Fibroblast of mammary gland (primary cell): Measurements from ENCODE around the gene UBE2F.
"Not testable (repeated sequence)": the region's sequence is repeated elsewhere in the genome, so short reads cannot be mapped to it uniquely, and the experiment has no call there.

ENCODE experiments used
- DNase-seq: peaks from one replicate; pipeline ENCODE4 v3.0.0-alpha.2; 2010; ENCODE audit warnings: low read depth
- H3K4me3 ChIP-seq: 2 replicates; pipeline ENCODE4 v1.5.1; 2011; ENCODE audit warnings: low read depth, mild to moderate bottlenecking, low read length, moderate library complexity; ENCODE audit not compliant: control insufficient read depth
- TF ChIP-seq, protein P1 (sequence below): conservative IDR thresholded peaks from 2 replicates; pipeline ENCODE4 v1.5.1; 2011; ENCODE audit warnings: low read depth, low read length, inconsistent platforms; ENCODE audit not compliant: control insufficient read depth, insufficient read depth

UBE2F gene

DNA sequence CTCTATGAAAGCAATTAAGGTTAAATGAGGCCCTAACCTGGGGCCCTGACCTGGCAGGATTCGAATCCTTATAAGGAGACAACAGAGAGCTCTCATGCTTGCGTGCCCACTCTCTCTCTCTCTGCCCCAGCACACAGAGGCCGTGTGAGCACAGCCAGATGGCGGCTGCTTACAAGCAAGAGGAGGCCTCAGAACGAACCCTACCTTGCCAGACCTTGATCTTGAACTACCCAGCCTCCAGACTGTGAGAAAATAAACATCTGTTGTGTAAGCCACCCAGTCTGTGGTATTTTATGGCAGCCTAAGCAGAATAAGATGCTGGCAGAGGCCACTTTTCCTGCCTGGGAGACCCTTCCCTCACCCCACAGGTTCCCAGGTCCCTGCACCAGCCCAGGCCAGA, 5.2 kb upstream of the UBE2F start:
- H3K4me3 ChIP-seq = no peak overlapping the region
- TF ChIP-seq, protein P1, sequence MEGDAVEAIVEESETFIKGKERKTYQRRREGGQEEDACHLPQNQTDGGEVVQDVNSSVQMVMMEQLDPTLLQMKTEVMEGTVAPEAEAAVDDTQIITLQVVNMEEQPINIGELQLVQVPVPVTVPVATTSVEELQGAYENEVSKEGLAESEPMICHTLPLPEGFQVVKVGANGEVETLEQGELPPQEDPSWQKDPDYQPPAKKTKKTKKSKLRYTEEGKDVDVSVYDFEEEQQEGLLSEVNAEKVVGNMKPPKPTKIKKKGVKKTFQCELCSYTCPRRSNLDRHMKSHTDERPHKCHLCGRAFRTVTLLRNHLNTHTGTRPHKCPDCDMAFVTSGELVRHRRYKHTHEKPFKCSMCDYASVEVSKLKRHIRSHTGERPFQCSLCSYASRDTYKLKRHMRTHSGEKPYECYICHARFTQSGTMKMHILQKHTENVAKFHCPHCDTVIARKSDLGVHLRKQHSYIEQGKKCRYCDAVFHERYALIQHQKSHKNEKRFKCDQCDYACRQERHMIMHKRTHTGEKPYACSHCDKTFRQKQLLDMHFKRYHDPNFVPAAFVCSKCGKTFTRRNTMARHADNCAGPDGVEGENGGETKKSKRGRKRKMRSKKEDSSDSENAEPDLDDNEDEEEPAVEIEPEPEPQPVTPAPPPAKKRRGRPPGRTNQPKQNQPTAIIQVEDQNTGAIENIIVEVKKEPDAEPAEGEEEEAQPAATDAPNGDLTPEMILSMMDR = no peak
- no peak for DNase-seq

DNA sequence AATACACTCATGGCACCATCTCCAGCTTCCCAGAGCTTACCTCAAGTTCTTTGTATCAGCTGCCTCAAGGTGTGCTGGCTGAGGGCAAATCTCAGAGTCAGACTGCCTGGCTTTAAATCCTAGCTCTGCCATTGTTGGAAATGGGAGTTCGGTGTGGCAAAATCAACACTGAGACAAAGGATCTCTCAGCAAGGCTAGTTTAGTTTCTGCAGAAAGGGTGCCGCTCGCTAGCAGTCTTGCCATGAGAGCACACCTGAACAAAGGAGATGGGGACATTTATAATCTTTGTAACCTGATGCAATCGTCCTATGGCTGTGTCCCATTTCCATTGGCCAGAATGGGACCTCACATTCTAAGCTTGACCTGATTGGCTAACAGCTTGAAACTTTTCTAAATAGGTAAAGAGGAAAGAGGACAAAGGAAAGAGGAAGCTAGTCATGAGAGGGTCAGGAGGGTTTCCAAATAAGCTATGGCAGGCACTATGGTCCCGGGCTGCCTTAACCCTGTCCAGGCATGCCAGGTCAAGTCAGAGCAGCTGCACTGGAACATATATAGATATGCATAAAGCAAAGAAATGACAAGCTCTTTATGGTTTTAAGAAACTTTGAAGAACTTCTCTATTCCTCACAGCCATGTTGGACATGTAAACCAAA, 4.3 kb upstream of the UBE2F start:
- H3K4me3 ChIP-seq = no peak overlapping the region
- TF ChIP-seq, protein P1 = no peak
- no peak for DNase-seq

DNA sequence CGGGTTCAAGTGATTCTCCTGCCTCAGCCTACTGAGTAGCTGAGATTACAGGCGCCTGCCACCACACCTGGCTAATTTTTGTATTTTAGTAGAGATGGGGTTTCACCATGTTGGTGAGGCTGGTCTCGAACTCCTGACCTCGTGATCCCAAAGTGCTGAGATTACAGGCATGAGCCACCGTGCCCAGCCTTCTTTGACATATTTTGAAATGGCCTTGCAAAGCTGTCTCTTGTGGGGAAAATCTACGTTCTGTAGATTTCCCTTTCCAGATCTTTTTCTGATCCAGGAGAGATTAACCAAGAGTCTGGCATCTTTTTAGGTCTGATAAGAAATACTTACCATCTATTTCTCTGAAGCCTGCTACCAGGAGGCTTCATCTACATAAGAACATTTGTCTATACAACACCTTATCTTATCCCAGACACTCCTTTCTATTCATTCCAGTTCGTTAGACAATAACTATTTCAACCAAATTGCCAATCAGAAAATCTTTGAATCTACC, 3.3 kb upstream of the UBE2F start:
- not testable (repeated sequence) for H3K4me3 ChIP-seq, DNase-seq

DNA sequence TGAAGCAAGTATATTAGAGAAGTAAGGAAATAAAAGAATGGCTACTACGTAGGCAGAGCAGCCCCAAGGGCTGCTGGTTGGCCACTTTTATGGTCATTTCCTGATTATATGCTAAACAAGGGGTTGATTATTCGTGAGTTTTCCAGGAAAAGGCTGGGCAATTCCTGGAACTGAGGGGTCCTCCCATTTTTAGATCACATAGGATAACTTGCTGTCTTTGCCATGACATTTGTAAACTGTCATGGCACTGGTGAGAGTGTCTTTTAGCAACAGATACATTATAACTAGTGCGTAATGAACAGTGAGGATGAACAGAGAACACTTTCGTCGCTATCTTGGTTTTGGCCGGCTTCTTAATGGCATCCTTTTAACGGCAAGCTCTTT, 2.6 kb upstream of the UBE2F start:
- TF ChIP-seq, protein P1 = no peak
- DNase-seq = no peak
- no peak overlapping the region for H3K4me3 ChIP-seq

DNA sequence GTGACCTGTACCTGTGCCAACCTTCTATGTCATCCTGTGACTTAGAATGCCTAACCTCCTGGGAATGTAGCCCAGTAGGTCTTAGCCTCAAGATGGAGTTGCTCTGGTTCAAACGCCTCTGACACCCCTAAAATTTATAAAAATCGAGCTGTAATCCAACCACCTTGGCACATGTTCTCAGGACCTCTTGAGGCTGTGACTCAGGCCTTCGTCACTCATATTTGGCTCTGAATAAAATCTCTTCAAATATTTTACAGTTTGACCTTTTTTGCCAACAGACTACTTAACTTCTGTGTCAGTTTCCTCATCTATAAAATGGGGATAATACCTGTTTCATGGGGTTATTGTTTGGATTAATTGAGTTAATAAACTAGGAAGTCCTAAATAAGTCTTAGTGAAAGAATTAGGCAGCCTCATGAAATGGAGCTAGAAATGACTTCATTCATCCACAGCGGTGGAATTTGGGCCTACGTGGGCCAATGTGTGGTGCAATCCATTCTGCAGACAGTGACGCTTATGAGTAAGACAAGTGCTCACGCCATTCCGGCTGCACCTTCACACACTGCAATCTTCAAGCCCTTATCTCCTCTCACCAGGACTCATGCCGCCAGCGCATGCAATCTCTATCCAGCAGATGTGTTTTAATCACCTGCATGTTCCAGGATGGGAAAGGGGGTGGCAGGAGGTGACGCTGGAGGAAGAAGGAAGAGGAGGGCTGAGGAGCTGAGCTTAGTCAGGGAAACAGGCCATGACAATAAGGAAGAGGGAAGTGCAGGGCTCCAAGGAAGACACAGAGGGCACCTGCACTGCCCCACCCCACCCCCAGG, 2.0 kb upstream of the UBE2F start:
- H3K4me3 ChIP-seq = no peak overlapping the region
- TF ChIP-seq, protein P1 = no peak
- DNase-seq = peak; percentile 90

DNA sequence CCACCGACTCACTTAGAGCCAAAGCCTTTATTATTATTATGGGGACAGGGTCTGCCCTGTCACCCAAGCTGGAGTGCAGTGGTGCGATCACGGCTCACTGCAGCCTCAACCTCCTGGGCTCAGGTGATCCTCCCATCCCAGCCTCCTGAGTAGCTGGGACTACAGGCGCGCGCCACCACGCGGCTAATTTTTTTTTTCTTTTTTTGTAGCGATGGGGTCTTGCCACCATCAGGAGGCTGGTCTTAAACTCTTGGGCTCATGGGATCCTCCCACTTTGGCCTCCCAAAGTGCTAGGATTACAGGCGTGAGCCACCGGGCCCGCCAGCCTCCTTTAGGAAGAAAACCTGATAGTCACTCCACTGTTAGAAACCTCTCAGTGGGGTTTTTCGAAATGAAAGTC, 970 bp upstream of the UBE2F start:
- peak overlapping the region; percentile 72 for H3K4me3 ChIP-seq
- not testable (repeated sequence) for DNase-seq

DNA sequence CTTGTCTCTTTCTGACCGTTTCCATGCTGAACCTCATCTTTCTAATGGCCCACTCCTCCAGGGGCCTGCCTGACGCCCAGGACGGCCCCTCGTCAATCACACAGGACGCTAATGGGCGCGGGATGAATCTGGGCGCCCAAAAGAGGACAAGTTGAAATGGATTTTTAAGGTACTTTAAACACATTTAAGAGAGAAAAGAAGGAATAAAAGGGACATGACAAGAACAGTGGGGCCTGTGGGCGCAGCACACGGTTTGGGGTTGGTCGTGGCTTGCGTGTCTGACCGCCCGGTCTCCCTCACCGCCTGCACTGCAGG, 607 bp upstream of the UBE2F start:
- DNase-seq = no peak
- H3K4me3 ChIP-seq = peak overlapping the region; percentile 72
- TF ChIP-seq, protein P1 = no peak

DNA sequence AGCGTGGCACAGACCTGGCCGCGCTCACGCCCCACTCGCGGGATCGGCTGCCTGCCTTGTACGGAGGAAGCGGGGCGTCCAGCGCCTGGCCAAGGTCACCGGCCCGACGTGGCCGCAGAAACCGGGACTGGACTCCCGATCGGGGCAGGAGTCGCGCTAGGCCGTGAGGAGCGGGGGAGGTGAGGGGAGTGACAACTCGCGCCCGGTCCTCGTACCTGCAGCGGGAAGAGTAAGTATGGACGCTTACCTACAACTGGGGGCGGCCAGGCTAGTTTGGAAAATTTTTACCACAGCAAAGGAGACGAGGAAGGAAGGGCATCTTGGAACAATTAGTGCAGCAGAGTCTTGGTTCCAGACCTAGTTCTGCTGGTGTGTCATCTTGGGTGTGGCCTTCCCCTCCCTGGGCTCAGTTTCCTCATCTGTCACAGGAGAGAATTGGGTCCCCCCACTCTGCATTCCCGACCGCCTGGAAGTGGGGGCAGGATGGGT, 693 bp downstream of the UBE2F start:
- TF ChIP-seq, protein P1 = no peak
- H3K4me3 ChIP-seq = peak overlapping the region; percentile 74
- DNase-seq = peak; percentile 32
